NT2/D1 (cell line): ENCODE results near the gene CEP170.

Source experiments
- DNase-seq: peaks from one replicate; pipeline ENCODE4 v3.0.0-alpha.2; 2011; ENCODE audit warnings: low read depth, low spot score
- H3K27me3 ChIP-seq: 2 replicates; pipeline ENCODE4 v1.6.0; 2011; ENCODE audit warnings: mild to moderate bottlenecking; ENCODE audit not compliant: insufficient read length, insufficient read depth
- H3K36me3 ChIP-seq: 2 replicates; pipeline ENCODE4 v1.6.1; 2011; ENCODE audit warnings: mild to moderate bottlenecking, low read length, mixed read lengths; ENCODE audit not compliant: insufficient read depth, insufficient read length
- H3K4me1 ChIP-seq: 2 replicates; pipeline ENCODE4 v1.5.1; 2011; ENCODE audit not compliant: insufficient read depth, insufficient read length
- H3K4me3 ChIP-seq: 2 replicates; pipeline ENCODE4 v1.5.1; 2011; ENCODE audit warnings: low read depth; ENCODE audit not compliant: insufficient read length
- H3K9ac ChIP-seq: 2 replicates; pipeline ENCODE4 v1.6.0; 2011; ENCODE audit warnings: low read depth; ENCODE audit not compliant: insufficient read length
- H3K9me3 ChIP-seq: 2 replicates; pipeline ENCODE4 v1.5.1; 2011; ENCODE audit warnings: mild to moderate bottlenecking, low read length; ENCODE audit not compliant: insufficient read depth
- SUZ12 ChIP-seq: IDR thresholded peaks from 2 replicates; pipeline ENCODE4 v1.6.1; 2011; ENCODE audit not compliant: insufficient read length, insufficient read depth; ENCODE audit errors: extremely low read depth
- YY1 ChIP-seq: IDR thresholded peaks from 2 replicates; pipeline ENCODE4 v1.6.1; 2011; ENCODE audit not compliant: insufficient read length, insufficient read depth
- ZNF274 ChIP-seq: IDR thresholded peaks from 2 replicates; pipeline ENCODE4 v1.6.1; 2011; ENCODE audit warnings: mild to moderate bottlenecking, low read depth, low read length

CEP170 gene

GRCh38 chr1:243288062-243288461 is 33.0 kb upstream of the CEP170 start:
- H3K9ac ChIP-seq = no peak overlapping the region
- TF ChIP-seq SUZ12 (no peak), ZNF274 (no peak), YY1 (no peak)
- H3K4me3 ChIP-seq = no peak overlapping the region
- H3K4me1 ChIP-seq = no peaks in the 10 kb centered on the region
- peaks cover 6% of the 10 kb centered on the region for H3K36me3 ChIP-seq
- no peak for DNase-seq
- H3K9me3 ChIP-seq = no peaks in the 10 kb centered on the region
- H3K27me3 ChIP-seq = no peaks in the 10 kb centered on the region

GRCh38 chr1:243287652-243288051 is 32.6 kb upstream of the CEP170 start:
- H3K36me3 ChIP-seq = peaks cover 6% of the 10 kb centered on the region
- DNase-seq = no peak

GRCh38 chr1:243287123-243287460 is 32.0 kb upstream of the CEP170 start:
- H3K9me3 ChIP-seq = no peaks in the 10 kb centered on the region
- TF ChIP-seq SUZ12 (no peak), ZNF274 (no peak), YY1 (no peak)
- DNase-seq = no peak
- H3K27me3 ChIP-seq = no peaks in the 10 kb centered on the region
- no peak overlapping the region for H3K4me3 ChIP-seq
- H3K36me3 ChIP-seq = peaks cover 6% of the 10 kb centered on the region
- no peaks in the 10 kb centered on the region for H3K4me1 ChIP-seq
- no peak overlapping the region for H3K9ac ChIP-seq

More at GRCh38 chr1:243287652-243288051, 32.6 kb upstream of the CEP170 start:
- H3K9ac ChIP-seq = no peak overlapping the region
- H3K27me3 ChIP-seq = no peaks in the 10 kb centered on the region
- H3K4me1 ChIP-seq = no peaks in the 10 kb centered on the region
- H3K9me3 ChIP-seq = no peaks in the 10 kb centered on the region
- no peak overlapping the region for H3K4me3 ChIP-seq
- TF ChIP-seq ZNF274 = no peak
- no peak for TF ChIP-seq YY1
- TF ChIP-seq SUZ12 = no peak

- Histone ChIP-seq H3K9me3 (peaks cover 5% of the 10 kb centered on the region; the same call in 1 of the 2 replicates), H3K36me3 (peaks cover 9% of the 10 kb centered on the region), H3K4me1 (no peaks in the 10 kb centered on the region), H3K27me3 (no peaks in the 10 kb centered on the region), H3K4me3 (no peak overlapping the region), H3K9ac (no peak overlapping the region)
- DNase-seq = no peak
- TF ChIP-seq ZNF274 (no peak), SUZ12 (no peak), YY1 (no peak)
Observed at GRCh38 chr1:243286409-243287122, 31.5 kb upstream of the CEP170 start.

- peaks cover 8% of the 10 kb centered on the region for H3K36me3 ChIP-seq
Observed at GRCh38 chr1:243281672-243282071, 26.6 kb upstream of the CEP170 start.

DNA sequence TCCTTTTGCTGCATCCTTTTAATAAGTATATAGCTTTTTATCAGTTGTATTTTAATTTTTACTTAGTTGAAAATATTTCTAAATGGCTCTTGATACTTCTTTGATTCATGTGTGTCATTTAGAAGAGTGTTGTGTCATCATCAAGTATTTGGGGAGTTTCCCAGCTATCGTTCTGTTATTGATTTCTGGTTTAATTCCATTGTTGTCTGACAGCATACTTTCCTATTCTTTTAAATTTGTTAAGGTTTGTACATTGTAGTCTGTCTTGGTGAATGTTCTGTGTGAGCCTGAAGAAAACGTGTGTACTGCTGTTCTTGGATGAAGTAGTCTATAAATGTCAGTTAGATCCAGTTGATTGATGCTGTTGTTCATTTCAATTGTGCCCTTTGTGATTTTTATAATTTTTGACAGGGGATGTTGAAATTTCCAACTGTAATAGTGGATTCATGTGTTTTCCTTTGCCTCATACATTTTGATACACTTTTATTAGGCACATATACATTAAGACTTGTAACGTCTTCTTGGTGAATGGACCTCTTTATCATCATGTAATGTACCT is 25.6 kb upstream of the CEP170 start:
- H3K36me3 ChIP-seq = peaks cover 4% of the 10 kb centered on the region
- H3K27me3 ChIP-seq = no peaks in the 10 kb centered on the region
- no peak overlapping the region for H3K4me3 ChIP-seq
- H3K9me3 ChIP-seq = peaks cover 9% of the 10 kb centered on the region
- no peak for DNase-seq
- no peak overlapping the region for H3K9ac ChIP-seq
- TF ChIP-seq YY1 (no peak), SUZ12 (no peak), ZNF274 (no peak)
- no peaks in the 10 kb centered on the region for H3K4me1 ChIP-seq

More at GRCh38 chr1:243281672-243282071, 26.6 kb upstream of the CEP170 start:
- no peak for DNase-seq
- no peak for TF ChIP-seq ZNF274
- no peak for TF ChIP-seq YY1
- TF ChIP-seq SUZ12 = no peak
- H3K4me3 ChIP-seq = no peak overlapping the region
- H3K27me3 ChIP-seq = no peaks in the 10 kb centered on the region
- H3K9me3 ChIP-seq = peaks cover 9% of the 10 kb centered on the region
- no peaks in the 10 kb centered on the region for H3K4me1 ChIP-seq
- no peak overlapping the region for H3K9ac ChIP-seq

DNA sequence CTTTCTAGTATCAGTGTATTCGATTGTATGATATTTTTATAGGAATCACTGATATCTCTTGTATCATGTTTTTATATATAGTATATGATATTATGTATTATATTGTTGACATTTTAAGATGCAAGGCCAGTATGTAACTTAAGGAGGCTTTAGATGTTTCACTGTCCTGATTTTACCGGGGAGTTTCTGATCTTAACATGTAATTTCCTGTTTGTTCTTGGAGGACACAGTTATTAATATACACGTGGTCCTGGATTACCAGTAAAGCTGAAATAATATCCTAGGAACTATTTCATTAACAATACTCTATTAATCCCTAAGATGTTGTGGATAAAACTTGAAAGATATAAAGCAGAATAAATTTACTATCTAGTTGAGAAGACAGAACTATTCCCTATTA is 20.2 kb upstream of the CEP170 start:
- Histone ChIP-seq H3K27me3 (no peaks in the 10 kb centered on the region), H3K36me3 (peaks cover 6% of the 10 kb centered on the region), H3K9ac (no peak overlapping the region), H3K4me1 (no peaks in the 10 kb centered on the region), H3K9me3 (peaks cover 4% of the 10 kb centered on the region; the same call in 1 of the 2 replicates), H3K4me3 (no peak overlapping the region)
- no peak for TF ChIP-seq YY1
- TF ChIP-seq SUZ12 = no peak
- no peak for TF ChIP-seq ZNF274
- DNase-seq = no peak

DNA sequence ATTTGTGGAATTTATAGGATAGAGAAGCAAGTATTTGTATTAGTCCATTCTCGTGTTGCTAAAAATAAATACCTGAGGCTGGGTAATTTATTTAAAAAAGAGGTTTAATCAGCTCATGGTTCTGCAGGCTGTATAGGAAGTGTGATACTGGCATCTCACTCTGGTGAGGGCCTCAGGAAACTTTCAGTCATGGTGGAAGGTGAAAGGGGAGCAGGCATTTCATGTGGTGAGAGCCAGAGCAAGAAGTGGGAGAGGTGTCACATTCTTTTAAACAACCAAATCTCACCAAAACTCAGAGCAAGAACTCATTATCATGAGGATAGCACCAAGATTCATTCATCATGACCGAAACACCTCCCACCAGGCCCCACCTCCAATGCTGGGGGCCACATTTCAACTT is 18.9 kb upstream of the CEP170 start:
- no peak for TF ChIP-seq YY1
- TF ChIP-seq SUZ12 = no peak
- no peak for TF ChIP-seq ZNF274
- DNase-seq = no peak
- H3K36me3 ChIP-seq = peaks cover 6% of the 10 kb centered on the region
- H3K27me3 ChIP-seq = no peaks in the 10 kb centered on the region
- peaks cover 4% of the 10 kb centered on the region; the same call in 1 of the 2 replicates for H3K9me3 ChIP-seq
- no peak overlapping the region for H3K9ac ChIP-seq
- H3K4me1 ChIP-seq = no peaks in the 10 kb centered on the region
- H3K4me3 ChIP-seq = no peak overlapping the region
